Daoy (cell line): Measurements from ENCODE around the gene PGC. TPM values are rescaled to one million over a fixed set of nuclear protein-coding genes. Genes with fewer than 3 reads are reported as not detected.
A peak's percentile ranks its signal among the peaks of the same experiment; 100 is the strongest.

Experiments
- DNase-seq: peaks from one replicate; pipeline ENCODE4 v3.0.0-alpha.2; 2015; ENCODE audit warnings: low read depth
- total RNA-seq: library from RNA; depleted of rRNA; stranded (reverse); fragments of >200 nt; shearing (Covaris generic); gene quantifications from 2 replicates; pipeline ENCODE4 v1.2.3, GENCODE V29; 2014

PGC gene
- total RNA-seq, 1 experiment from 2014 or later = not detected

DNA sequence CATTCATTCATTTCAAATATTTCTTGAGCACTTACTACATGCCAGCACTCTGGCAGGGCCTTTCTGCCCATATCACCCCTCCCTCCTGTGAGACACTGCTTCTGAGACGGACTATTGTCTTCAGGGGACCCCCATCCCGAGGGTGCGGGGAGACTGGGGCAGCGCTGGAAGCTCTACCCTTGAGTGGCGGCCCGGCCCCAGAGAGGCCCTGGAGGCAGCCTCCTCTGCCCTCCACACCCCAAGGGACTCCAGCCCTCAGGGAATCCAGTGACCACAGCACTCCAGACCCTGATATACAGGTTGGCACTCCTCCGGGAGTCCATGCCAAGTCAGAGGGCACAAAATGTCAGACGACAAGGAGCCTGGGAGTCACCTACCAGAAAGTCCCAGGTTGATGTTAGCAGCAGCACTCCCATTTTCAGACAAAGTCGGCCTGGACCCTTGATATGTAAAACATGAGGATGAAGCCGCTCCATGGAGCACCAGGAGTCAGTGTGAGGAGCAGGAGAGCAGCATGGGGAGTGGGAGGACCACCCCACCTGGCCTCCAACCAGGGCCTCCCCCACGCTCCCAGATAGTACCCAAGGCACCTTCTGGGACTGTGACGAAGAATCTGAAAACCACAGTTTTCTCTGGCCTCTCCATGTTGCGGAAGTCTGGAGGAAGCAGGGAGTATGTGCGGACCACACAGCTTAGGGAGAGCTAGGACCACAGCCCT lies 32.5 kb downstream of the PGC start:
- no peak for DNase-seq

DNA sequence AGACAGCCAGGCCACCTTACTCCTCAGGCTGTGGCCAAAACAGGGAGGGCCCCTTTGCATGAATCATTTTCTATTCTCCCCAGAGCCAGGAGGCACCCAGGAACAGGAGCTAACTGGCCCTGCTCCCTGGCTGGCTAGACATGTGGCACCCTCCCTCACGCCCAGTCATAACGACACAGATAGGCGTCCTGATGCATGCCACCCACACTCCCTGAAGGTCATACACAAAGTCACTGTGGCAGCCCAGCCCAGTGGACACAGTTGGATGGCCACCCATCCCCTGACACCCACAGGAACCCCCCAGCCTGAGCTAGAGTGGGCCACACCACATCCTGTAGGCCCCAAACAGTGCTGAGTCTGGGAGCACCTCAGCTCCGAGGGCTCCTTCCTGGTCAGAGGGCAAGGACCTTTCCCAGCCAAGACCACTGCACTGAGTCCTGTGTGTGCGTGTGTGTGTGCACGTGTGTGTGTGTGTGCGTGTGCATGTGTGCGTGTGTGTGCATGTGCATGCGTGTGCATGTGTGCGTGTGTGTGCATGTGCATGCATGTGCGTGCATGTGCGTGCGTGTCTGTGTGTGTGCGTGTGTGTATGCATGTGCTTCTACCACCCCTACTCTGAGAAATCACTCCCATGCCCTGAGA lies 33.4 kb downstream of the PGC start:
- no peak for DNase-seq

DNA sequence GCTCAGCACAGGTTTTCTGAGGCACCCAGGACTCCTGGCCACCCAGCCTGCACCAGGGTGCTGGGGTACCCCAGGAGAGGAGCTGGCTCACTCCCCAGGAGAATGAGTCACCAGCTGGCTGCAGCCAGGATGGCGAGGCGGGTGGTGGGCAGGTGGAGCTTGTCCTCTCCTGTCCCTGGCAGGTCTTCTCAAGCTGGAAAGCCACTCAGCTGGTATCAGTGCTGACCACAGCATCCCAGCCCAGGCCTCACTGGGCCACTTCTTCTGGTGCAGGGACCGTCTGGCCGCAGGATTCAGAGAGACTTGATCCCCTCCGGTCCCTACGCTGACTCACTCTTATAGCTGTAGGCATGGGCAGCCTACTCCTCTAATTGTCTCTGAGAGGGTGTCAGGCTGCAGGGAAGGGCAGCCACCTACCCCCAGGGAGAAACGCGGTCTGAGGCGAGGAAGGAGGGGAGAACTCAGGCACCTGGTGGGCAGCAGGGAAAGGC lies 34.0 kb downstream of the PGC start:
- peak; percentile 83 for DNase-seq

DNA sequence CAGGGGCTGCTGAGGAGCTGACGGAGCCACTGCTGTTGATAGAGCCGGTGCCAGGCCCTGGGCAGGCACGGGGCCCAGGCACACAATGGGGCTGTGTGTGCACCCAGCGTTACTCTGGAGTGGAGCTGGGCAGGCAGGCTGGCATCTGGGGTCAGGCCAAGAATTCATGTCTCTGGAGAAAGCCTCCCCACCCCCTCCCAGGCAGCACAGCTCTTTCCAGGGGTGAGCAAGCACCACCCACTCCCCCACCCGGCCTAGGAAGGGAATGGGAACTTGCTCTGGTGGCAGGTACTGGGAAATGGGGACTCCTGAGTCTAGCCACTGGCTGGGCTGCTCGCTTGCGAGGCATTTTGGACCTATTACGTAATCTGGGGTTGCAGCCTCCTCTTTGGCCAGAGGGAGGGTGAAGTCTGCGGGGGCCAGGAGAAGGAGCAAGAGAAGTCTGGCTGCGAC lies 34.5 kb downstream of the PGC start:
- peak; percentile 21 for DNase-seq

DNA sequence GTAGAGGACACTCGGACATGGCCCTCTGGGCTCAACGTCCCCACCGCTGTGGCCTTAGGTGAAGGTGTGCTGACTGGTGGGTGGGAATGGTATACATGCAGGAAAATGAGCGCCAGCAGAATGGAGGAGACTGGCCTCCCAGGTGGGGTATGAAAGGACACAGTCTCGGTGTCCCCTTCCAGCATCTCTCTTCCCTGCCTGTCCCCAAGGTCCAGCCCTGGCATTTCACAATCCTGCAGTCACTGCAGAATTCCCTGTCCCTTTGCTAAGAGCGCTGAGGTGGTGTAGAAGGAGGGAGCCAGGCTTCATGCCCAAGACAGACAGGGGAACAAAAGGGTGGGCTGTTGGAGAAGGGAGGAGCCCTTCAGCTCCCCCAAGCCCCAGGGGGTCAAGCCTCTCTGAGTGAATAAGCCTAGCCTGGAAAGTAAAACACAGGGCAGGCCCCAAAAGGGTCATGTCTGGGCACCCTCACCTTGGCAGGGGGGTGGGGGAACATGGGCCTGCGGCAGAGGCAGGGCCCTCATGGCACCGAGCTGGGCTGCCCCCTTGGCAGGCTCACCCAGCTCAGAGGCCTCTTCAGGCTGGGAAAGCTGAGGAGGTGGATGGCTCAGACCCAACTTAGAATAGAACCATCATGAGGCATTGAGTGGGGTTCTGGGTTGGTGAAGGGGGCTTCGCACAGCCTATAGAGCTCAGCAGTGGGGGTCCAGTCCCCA lies 35.7 kb downstream of the PGC start:
- no peak for DNase-seq

DNA sequence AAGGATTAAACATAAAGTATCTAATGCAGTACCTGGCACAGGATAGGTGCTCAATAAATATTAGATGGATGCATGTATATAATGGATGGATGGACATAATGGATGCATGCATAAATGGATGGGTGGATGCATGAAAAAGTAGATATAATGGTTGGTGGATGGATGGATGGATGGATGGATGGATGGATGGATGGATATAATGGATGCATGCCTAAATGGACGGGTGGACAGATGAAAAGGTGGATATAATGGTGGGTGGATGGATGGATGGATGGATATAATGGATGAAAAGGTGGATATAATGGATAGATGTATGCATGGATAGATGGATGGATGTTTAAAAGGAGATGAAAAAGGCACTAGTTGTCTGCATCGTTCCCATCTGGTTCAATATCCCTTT lies 37.8 kb downstream of the PGC start:
- DNase-seq = no peak

DNA sequence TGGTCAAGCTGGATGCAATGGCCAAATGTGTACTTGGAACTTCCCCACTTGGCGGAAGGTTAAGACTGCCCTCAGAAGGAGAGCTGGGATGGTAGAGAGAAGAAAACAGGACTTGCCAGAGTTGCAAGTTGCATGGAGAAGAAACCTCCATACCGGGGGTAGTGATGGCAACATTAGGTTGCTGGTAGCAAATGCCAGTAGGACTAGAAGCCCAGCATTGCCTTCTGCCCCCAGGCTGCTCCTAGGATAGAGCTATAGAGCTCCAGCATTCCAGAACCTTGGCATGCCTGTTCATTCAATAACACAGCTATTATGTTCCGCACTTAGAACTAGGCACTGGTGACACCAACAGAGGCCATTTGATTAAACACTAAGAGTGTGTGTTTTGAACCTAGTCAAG lies 38.3 kb downstream of the PGC start:
- DNase-seq = no peak

DNA sequence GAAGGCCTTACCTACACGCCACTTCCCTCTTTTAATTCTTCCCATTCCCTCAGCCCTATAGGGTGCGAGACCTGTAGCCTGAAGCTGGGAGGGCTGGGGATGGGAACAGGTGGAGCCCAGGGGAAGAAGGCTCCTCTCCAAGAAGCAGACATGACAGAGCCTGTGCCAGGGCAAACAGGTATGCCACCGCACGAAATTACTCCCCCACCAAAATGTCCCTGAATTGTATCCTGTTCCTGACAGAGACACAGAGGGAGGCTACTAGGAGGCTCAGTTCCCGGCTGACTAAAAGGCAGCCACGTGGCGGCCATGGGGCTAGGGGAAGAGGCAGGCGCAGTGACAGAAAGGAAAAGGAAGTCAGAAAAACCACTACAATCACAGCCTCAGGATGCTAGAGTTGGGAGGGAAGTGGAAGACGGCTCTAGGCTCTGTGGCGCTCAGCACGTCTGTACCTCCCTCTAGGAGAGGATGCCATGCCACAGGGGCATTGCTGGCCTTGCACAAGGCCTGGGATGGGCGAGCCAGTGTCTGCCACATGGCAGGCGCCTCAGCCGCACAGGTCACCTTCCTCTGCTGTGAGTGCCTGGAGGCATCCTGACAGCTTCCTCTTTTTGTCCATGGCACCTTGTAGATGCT lies 39.5 kb downstream of the PGC start:
- DNase-seq = no peak

DNA sequence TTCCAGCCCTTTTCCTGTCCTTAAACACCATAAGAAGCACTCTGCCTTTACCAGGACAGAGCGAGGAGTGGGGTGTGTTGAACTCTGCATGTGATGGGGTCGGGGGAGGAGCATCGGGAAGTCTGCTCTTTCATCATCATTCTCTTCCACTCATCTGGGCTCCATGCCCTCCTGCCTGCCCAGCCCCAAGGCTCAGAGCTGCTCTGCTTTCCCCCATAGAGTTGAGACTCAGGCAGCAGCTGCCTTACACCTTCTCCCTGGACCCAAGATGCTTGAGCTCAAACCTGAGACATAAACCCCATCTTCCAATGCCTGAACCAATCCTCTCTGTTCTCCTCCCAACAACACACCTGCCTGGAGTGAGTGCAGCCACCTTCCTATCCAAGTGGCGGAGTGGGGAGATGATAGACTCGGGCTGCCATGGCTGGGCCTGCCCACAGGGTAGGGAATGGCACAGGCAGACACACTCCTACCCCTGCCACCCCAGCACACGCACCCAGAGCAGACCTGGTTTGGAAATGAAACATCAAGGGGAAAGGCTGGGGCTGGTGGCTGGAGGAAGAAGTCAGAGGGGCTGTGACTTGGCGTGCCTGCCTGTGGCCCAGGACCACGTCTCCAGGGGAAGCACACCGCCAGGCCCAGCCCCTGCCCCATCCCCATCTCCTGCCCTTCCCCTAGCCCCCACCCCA lies 40.2 kb downstream of the PGC start:
- DNase-seq = peak; percentile 45

DNA sequence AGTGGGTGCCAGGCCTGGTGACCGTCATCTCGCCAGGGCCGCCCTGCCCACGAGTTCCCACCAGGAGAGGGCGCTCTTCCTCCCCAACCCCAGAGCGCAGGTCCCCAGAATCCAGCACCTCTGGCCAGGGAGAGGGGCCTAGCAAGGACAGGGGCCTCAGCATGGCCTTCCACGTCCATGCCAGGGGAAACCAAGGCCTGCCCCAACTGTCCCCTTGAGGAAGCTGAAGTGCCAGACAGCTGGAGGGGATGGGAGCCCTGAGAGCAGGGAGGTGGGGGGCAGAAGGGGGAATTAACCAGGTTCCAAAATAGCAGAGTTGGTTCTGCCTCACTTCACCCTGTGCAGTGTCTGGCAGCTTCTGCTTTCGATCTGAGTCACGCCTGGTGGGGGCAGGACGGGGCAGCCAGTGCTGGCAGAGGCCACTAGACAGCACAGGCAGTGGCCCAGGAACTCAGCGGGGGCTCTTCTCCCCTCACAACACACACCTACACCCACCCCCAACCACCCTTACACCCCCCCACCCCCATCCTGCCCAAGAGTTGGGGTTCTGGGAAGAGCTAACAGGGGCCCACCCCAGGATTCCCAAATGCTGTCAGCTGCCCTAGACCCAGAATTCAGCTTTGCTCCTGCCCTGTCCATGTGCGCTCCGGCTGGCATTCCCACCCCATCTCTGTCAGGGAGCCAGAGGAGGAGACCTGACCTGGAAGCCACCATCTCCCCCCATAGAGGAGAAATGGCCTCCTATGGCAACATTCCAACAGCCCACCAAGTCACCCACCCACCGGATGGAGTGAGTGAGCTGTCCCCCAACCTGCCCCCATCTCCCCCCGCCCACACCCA lies 41.0 kb downstream of the PGC start:
- peak; percentile 87 for DNase-seq

DNA sequence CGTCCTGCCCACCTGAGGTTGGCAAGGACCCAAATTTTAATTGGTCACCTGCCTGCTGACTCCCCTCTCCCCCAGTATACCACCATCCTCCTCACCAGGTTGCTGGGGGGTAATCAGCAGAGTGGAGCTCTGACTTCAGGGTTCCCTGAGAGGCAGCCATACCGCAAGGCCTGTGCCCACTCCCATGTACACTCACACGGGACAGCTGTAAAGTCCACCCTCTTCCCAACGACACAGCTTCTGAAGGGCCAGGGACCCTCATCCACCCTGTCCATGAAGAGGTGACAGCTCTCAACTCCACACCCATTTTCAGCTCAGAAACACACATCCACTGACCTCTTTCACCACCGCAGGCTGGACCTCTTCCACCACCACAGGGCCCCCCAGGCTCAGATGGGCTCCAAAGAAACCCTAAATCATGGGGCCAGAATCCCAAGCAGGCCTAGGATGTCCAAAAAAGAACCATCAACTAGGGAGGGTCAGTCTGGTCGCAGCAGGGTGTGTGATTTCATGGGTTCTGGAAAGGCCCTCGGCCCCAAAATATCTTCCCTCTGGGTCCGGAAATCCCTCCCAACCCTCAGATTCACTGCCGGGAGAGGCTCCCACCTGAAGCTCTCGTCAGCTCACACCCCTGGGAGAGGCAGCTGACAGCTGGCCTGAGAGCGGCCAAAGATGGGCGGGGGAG lies 41.7 kb downstream of the PGC start:
- DNase-seq = no peak

DNA sequence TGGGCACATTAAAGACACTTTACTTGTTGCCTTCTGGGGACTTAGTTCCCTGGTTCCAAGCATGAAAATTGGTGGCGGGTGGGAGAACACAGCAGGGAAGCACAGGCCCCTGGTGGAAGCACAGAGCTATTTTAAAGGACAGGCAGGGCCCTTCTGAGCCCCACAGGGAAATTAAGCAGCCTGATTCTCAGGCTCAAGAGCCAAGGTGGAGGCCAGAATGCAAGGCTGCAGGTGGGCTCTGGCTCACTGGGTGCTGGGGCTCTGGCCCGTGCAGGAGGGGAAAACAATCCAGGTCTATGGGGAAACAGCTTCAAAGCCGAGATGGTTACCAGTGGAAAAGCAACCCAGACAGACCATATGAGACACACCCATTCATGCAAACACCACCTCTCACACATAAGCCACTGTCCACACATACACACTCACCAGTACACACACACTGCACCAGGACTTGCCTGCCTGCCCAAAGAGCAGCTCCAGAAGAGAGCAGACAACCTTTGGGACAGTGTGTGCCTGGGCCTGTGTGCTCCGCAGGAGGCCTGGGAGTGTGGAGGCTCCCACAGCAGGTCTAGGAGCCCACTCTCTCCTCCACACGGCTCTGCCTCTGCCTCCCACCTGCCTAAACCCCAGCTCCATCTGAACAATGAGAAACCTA lies 42.4 kb downstream of the PGC start:
- no peak for DNase-seq

DNA sequence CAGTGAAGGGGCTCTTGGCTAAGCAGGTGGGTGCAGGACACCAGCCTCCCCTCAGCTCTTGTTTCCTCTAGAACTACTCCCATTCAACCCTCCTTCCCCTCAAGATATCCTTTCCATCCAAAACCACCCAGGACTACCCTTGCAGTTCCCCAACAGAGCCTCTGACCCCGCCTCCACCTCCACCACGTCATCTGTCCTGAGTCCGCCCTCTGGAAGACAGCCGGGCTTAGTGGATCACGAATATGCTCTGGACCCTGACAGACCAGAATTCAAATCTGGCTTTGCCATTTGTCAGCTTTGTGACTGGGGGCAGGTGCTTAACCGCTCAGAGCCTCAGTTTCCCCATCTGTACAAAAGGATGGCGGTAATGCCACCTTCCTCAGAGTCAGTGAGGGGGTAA lies 43.2 kb downstream of the PGC start:
- no peak for DNase-seq

DNA sequence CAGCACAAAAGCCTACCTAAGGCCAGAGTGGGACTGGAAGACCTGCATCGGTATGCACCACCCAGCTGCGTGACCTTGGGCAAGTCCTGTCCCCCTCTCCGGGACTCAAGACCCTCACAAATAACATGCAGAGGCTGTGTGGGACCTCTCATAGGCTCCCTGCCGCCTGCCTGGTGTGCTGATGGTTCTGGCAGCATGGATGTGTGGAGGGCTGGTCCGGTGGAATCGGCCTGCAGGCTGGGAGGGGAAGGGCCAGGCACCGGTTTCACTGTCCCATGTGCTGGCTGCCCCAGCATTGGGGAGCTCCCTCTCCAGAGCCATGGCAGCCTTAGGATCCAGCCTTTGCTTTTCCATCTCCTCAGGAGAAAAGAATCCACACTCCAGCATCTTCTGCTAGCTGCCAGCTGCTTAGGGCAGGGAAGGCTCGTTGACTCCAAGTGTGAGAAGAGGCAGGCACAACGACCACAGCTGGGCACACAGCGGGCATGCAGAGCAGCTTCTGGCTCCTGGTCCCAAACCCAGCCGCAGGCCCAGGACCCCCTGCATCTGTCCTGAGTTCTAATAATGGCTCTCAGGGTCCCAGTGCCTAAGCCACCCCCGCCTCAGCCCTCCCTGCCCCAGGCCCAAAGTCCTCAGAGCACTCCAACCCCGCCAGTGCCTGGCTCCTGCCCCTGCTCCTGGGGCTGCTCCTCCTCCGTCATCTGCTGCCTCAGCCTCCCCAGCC lies 44.3 kb downstream of the PGC start:
- no peak for DNase-seq

DNA sequence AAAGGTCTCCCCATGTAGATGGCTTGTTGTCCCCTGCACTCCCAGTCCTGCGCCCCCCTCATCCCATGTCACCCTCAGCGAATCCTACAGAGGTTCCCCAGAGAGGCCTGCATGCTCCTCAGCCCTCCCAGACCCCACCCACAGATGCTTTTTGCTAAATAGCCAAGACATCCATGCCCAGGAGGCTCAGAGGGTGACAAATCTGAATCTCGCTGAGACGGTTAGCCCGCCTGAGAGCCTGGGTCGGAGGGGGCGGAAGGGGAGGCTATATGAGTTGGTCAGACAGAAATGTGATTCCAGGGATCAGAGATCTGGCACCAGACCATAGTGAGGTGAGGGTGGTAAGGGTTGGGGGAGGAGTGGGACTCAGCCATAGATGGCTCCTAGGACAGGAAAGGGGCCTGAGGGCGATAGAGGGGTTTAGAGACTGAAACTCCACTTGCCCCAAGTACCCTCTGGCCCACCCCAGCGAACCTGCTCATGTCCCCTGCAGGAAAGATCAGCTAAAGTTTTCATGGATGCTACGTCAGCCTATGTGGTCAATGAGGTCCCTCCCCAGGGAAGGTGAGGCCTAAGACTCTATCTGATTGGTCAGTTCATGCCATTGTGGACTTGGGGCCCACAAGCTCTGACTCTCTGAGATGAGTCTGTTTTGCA lies 45.0 kb downstream of the PGC start:
- DNase-seq = no peak

DNA sequence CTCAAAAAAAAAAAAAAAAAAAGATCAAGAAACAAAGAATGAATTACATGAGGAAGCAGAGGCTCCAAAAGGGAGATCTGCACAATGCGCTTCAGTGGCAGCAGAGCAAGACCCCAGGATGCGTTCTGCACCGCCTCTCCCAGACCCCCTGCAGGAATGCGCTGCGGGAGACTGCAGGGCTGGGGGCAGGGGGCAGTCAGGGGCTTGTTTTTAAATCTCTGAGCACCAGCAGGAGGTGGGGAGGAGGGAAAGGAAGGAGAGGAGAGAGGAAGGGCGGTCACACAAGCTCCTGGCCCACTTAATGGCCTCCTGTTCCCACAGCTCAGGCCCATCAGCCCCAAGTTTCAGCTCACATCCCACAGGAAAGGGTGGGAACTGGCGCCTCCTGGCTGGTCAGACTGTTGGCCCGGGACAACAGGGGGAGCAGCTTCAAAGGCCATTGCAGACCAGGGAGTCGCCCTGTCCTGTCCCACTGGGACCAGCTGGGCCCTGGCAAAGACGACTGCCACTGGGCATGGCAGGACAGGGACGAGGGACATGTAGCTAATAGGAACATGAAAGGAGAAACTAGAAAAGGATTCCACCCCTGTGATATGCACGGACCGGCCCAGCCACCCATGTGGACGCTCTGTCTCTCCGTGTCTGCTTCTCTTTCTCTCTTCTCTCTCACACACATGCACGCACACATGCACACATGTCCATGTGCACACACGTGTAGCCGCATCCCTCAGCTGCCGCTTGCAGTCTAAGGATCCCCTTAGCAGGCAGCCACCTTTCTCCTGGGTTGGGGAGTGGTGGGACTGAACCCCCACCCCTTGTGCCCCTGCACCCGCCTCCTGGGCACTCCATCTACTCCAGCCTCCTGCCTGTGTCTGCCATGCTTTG lies 46.5 kb downstream of the PGC start:
- DNase-seq = no peak

DNA sequence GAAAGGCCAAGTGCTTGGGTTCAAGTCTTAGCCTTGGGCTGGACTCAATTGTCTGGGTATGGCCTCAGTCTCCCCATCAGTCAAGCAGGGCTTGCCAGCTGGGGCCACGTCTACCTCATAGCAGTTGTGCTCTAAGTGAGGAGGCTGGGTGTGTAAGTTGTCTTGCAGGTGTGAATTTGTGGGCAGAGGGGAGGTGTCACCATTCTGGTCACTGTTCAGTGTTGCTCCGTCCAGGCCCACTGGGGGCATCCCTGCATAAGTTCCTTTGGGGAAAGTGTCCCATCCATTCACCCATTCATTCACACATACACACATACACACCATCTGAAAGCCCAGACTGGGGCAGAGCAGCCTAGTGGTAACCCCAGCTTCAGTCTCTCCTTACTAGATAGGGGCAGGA lies 48.1 kb downstream of the PGC start:
- DNase-seq = no peak
